Astrocyte of the cerebellum (primary cell): ENCODE results near the gene KIF26A.

Experiments used
- DNase-seq: peaks from one replicate; pipeline ENCODE4 v3.0.0-alpha.2; 2011; ENCODE audit warnings: low read depth
- H3K4me3 ChIP-seq: 2 replicates; pipeline ENCODE4 v1.5.1; 2011; ENCODE audit warnings: mild to moderate bottlenecking, low read depth, low read length, moderate library complexity
- in situ Hi-C: cut with HindIII; loops from 2 replicates; pipeline ENCODE4 v1.10.0; 2017; ENCODE audit warnings: low sequenced_read_pairs
- TF ChIP-seq, protein P1 (sequence below): IDR thresholded peaks from 2 replicates; pipeline ENCODE4 v1.5.1; 2012; ENCODE audit warnings: low read length, low read depth, moderate library complexity, mild to moderate bottlenecking; ENCODE audit errors: missing control alignments

The KIF26A gene

DNA sequence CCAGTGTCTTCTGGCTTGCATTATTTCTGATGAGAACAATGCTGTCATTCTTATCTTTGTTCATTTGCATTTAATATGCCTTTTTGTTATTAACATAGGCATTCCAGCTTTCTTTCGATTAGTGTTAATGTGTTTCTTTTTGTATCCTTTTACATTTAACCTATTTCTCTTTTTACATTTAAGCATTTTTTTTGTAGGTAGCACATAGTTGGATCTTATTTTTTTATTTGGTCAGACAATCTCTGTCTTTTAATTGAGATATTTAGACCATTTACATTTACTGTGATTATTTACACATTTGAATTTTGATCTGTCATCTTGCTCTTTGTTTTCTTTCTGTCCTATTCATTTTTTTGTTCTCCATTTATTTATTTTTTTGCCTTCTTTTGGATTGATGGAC is 14.5 kb upstream of the KIF26A start:
- DNase-seq = no peak
- H3K4me3 ChIP-seq = no peak overlapping the region
- in situ Hi-C loops = loop anchor here (10.0 kb wide), 1 partner anchor 491 kb away; no protein-coding TSS in a partner anchor
- TF ChIP-seq, protein P1, sequence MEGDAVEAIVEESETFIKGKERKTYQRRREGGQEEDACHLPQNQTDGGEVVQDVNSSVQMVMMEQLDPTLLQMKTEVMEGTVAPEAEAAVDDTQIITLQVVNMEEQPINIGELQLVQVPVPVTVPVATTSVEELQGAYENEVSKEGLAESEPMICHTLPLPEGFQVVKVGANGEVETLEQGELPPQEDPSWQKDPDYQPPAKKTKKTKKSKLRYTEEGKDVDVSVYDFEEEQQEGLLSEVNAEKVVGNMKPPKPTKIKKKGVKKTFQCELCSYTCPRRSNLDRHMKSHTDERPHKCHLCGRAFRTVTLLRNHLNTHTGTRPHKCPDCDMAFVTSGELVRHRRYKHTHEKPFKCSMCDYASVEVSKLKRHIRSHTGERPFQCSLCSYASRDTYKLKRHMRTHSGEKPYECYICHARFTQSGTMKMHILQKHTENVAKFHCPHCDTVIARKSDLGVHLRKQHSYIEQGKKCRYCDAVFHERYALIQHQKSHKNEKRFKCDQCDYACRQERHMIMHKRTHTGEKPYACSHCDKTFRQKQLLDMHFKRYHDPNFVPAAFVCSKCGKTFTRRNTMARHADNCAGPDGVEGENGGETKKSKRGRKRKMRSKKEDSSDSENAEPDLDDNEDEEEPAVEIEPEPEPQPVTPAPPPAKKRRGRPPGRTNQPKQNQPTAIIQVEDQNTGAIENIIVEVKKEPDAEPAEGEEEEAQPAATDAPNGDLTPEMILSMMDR = no peak

DNA sequence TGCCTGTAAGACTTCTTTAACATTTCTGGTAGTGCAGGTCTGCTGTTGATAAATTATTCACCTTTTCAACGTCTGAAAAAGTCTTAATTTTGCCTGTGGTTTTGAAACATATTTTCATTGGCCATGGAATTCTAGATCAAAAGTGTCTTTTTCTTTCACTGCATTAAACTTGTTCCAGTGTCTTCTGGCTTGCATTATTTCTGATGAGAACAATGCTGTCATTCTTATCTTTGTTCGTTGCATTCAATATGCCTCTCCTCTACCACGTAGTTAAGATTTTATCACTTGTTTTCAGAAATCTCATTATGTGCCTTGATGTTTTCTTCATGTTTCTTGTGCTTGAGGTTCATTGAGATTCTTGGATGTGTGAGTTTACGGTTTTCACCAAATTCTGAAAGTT is 13.4 kb upstream of the KIF26A start:
- H3K4me3 ChIP-seq = no peak overlapping the region
- in situ Hi-C loops = loop anchor here (10.0 kb wide), 1 partner anchor 490 kb away; no protein-coding TSS in a partner anchor
- TF ChIP-seq, protein P1 = no peak
- no peak for DNase-seq

DNA sequence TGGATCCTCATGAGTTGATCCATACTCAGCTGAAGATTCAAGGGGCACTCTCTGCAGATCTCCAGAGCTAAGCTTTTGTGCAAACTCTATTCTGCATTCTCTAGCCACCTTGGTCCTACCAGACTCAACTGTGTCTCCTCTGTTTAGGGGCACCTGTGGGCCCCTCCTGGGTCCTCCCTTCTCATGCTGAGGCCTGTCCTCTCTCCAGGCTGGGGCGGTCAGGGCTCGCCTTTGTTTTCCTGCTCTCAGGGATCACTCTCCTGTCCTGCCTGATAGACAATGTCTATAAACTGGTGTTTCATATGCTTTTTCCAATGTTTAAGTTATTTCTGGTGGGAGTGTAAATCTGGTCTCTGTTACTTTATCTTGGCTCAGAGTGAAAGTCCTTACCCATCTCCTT is 11.6 kb upstream of the KIF26A start:
- TF ChIP-seq, protein P1 = no peak
- in situ Hi-C loops = loop anchor here (10.0 kb wide), 1 partner anchor 488 kb away; no protein-coding TSS in a partner anchor
- DNase-seq = no peak
- H3K4me3 ChIP-seq = no peak overlapping the region

DNA sequence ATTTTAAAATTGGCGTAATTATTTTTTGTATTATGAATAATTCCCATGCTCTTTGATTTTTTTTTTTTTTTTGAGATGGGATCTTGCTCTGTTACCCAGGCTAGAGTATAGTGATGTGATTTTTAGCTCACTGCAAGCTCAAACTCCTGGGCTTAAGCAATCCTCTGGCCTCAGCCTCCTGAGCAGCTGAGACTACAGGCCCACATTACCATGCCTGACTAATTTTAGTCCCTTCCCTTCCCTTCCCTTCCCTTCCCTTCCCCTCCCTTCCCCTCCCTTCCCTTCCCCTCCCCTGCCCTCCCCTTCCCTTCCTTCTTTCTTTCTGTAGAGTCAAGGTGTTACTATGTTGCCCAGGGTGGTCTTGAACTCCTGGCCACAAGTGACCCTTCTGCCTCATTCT is 9.4 kb upstream of the KIF26A start:
- in situ Hi-C loops = loop anchor here (10.0 kb wide), 1 partner anchor 486 kb away; no protein-coding TSS in a partner anchor

DNA sequence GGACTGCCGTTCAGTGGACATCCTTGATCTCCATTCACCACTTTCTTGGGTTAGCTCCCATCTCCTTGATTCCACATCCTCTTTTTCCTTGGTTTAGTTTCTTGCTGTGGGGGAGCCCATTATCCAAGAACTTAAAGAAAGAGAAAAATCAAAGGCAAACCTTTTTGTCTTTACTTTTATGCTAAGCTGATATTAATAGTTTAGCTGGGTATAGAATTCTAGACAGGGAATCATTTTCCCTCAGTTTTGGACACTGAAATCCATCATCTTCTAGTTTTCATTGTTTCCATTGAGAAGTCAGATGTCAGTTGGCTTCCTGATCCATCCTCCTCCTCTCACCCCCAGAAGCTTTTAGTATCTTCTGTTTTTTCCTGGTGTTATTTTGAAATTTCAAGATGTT is 8.8 kb upstream of the KIF26A start:
- TF ChIP-seq, protein P1 = no peak
- in situ Hi-C loops = loop anchor here (10.0 kb wide), 1 partner anchor 485 kb away; no protein-coding TSS in a partner anchor
- DNase-seq = no peak
- no peak overlapping the region for H3K4me3 ChIP-seq

More for the DNA sequence above, 9.4 kb upstream of the KIF26A start:
- TF ChIP-seq, protein P1 = no peak
- no peak for DNase-seq
- no peak overlapping the region for H3K4me3 ChIP-seq

DNA sequence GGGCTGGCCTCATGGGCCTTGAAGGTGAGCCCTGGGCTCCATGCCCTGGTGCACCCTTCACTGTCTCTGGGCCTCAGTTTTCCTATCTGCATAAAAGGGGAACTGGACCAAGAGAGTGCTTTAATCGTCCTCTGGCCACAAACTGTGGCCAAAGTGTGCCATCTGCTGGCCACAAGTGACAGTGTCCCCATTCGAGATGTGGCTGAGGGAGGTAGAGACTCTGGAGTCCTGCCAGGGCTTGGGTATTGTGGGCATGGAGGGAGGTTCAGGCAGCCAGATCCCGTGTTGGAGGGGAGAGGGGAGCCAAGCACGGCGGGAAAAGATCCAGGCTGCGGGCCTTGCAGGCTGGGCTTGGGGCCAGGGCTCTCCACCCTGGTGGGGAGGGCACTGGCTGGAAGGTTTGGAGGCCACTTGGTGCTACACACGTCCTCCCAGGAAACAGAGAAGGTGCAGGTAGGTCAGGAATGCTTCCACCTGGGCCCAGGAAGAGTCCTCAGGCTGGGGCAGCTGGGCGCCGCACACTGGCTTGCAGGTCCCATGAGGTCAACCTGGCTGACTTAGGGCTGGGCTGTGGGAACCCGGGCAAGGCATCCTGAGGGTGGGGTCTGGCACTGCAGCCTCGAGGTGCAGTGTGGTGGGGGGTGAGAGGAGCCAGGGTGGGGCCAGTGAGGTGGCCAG is 7.3 kb upstream of the KIF26A start:
- H3K4me3 ChIP-seq = no peak overlapping the region
- DNase-seq = no peak
- TF ChIP-seq, protein P1 = peak; percentile 16
- in situ Hi-C loops = no loop called here
